H1 (cell line): ENCODE data around the gene UNC13C. TPM values are rescaled to one million over a fixed set of nuclear protein-coding genes. Genes with fewer than 3 reads are reported as not detected.

Experiments used
- JUND ChIP-seq: IDR thresholded peaks from 2 replicates; pipeline ENCODE4 v1.6.1; 2011; ENCODE audit warnings: mild to moderate bottlenecking, improper control_type of control experiment, low read length
- polyA plus RNA-seq, 7 experiments: library from polyadenylated mRNA; depleted of rRNA in 3 of 7; stranded (reverse) in 5 of 7; unstranded in 2 of 7; fragments of >200 nt in 5 of 7; fragments of 200-250 nt in 2 of 7; gene quantifications; 1 replicate in 5 of 7; 2 replicates in 1 of 7; 4 replicates in 1 of 7; pipeline versions ENCODE4 v1.2.1 to v1.2.3, GENCODE V29; 2011 to 2013; ENCODE audit warnings: missing spikeins in 2 of 7, mixed read lengths in 2 of 7
- total RNA-seq: library from RNA; stranded (reverse); fragmentation: NEBNext Ultra II Directional; extraction: Animal tissue kit (Norgen Biotek cat#: 25700); gene quantifications from 2 replicates; pipeline ENCODE4 v1.2.1, GENCODE V29; 2021

UNC13C gene
- total and polyA plus RNA-seq, 2 of the 8 experiments (the other 6 are each of a cell fraction or from before 2014, with no cell fraction given): 0.02 to 0.13 TPM

DNA sequence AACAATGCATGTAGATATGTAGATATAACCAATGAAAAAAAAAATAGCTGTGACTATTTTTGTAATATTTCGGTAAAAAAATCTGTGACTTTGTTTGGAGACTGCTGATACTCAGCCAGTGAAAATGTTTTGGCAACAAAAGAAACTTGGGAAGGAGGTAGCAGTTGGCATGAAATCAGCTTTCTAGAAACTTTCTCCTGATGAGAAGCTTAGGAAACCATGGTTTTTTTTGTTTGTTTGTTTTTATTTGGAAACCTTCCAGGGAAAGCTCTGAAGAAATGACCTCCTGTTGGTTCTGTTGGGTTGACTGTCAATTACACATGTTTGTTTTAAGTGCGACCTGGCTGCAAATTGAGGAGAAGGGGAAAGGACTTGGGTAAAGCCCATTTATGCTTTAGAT is 445.9 kb downstream of the UNC13C start (continued):
- no peak for TF ChIP-seq JUND
